Mucosa of rectum (tissue), 2 donors: ENCODE data around the gene COTL1.
A peak's percentile ranks its signal among the peaks of the same experiment; 100 is the strongest.

Source experiments
- H3K27ac ChIP-seq, 2 donors: one replicate each; pipeline ENCODE4 v1.7.0; 2013; ENCODE audit warnings: inconsistent platforms in 2 of 2, low read depth in 2 of 2, low read length in 2 of 2
- H3K27me3 ChIP-seq, 2 donors: one replicate each; pipeline ENCODE4 v1.7.0; 2013; ENCODE audit warnings: low read length in 2 of 2; ENCODE audit not compliant: control insufficient read depth in 2 of 2, insufficient read depth in 2 of 2
- H3K36me3 ChIP-seq, 2 donors: one replicate each; pipeline ENCODE4 v1.7.0; 2013; ENCODE audit warnings: low read length in 2 of 2; ENCODE audit not compliant: control insufficient read depth in 2 of 2, insufficient read depth in 2 of 2
- H3K4me1 ChIP-seq, 2 donors: one replicate each; pipeline ENCODE4 v1.7.0; 2013; ENCODE audit warnings: low read length in 2 of 2, mild to moderate bottlenecking in 1 of 2; ENCODE audit not compliant: control insufficient read depth in 2 of 2, insufficient read depth in 2 of 2
- H3K4me3 ChIP-seq, 2 donors: one replicate each; pipeline ENCODE4 v1.7.0; 2013; ENCODE audit warnings: low read length in 2 of 2
- H3K9ac ChIP-seq, 2 donors: one replicate each; pipeline ENCODE4 v1.7.0; 2013; ENCODE audit warnings: low read length in 2 of 2, low read depth in 1 of 2, mild to moderate bottlenecking in 1 of 2
- H3K9me3 ChIP-seq, 2 donors: one replicate each; pipeline ENCODE4 v1.7.0; 2013; ENCODE audit warnings: low read length in 2 of 2; ENCODE audit not compliant: control insufficient read depth in 2 of 2
- donor health status: healthy.
- donor health status: Normal muscosa, but diverticular disease.

The COTL1 gene

DNA sequence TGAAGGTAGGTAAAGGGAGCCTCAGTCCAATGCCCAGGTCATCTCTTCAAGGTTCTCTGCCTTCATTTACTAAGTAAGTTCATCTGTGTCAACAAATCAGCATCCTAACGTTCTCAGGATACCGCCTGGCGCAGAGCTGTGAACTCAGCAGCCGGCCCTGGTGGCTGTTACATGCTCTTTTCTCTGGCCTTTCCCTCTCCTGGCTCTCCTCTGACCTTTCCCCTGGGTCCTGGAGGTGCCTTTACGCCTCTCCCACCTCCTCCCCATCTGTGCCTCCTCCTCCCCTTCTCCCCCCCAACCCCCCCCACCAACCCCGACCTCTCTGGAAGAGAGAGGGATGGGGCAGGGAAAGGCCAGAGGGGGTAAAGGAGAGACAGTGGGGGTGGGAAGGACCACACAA lies 19.5 kb downstream of the COTL1 start:
- Histone ChIP-seq H3K27me3 (no peaks in the 10 kb centered on the region), H3K4me1 (peaks cover 30 to 34% of the 10 kb centered on the region in 2 donors), H3K4me3 (no peak overlapping the region), H3K9ac (peak overlapping the region in 1 of 2 donors; percentile 24), H3K36me3 (peaks cover 0 to 2% of the 10 kb centered on the region in 2 donors), H3K9me3 (no peaks in the 10 kb centered on the region), H3K27ac (peak overlapping the region in 1 of 2 donors; percentile 68)

DNA sequence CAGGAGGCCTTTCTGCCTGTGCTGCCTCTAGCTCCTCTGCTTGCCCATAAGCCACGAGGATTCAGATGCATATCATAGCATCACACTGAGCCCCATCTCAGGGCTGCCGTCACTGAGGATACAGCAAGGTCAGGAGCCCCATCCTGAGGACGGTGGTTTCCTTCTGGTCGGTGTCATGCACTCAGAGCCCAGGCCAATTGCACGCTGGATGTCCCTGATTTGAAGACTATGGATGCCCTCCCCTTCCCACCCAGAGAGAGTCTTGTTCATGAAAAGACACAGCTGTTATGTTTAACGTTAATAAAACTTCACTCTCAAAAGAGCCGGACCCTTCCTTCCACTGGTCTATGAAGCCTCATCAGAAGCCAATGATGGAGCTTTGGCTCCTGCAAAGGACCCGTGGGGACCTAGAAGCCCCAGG lies 19.9 kb downstream of the COTL1 start:
- Histone ChIP-seq H3K27ac (peak overlapping the region; percentile 25 to 68), H3K4me3 (peak overlapping the region in 1 of 2 donors; percentile 41), H3K4me1 (peaks cover 30 to 32% of the 10 kb centered on the region in 2 donors), H3K9me3 (no peaks in the 10 kb centered on the region), H3K9ac (peak overlapping the region in 1 of 2 donors; percentile 24), H3K27me3 (no peaks in the 10 kb centered on the region), H3K36me3 (peaks cover 0 to 2% of the 10 kb centered on the region in 2 donors)

DNA sequence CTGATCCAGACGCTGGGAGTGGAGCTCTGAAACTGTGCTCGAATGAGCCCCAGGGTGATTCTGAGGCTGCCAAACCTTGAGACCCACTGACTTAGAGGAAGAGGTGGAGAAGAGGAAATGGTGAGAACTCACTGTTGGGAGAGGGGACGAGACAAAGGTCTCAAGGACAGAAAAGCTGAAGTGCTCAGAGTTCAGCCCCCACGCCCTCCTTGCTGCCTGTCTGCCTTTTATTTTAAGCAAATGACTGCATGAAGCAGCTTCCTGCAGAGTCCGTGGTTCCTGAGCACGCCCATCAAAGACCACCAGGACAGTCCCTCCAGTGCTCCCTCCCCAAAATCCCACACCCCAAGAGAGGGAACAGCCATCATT lies 20.4 kb downstream of the COTL1 start:
- Histone ChIP-seq H3K9me3 (no peaks in the 10 kb centered on the region), H3K4me3 (peak overlapping the region in 1 of 2 donors; percentile 41), H3K4me1 (peaks cover 30% of the 10 kb centered on the region in 2 donors), H3K27ac (peak overlapping the region; percentile 25 to 68), H3K27me3 (no peaks in the 10 kb centered on the region), H3K36me3 (peaks cover 0 to 2% of the 10 kb centered on the region in 2 donors), H3K9ac (peak overlapping the region in 1 of 2 donors; percentile 56)

DNA sequence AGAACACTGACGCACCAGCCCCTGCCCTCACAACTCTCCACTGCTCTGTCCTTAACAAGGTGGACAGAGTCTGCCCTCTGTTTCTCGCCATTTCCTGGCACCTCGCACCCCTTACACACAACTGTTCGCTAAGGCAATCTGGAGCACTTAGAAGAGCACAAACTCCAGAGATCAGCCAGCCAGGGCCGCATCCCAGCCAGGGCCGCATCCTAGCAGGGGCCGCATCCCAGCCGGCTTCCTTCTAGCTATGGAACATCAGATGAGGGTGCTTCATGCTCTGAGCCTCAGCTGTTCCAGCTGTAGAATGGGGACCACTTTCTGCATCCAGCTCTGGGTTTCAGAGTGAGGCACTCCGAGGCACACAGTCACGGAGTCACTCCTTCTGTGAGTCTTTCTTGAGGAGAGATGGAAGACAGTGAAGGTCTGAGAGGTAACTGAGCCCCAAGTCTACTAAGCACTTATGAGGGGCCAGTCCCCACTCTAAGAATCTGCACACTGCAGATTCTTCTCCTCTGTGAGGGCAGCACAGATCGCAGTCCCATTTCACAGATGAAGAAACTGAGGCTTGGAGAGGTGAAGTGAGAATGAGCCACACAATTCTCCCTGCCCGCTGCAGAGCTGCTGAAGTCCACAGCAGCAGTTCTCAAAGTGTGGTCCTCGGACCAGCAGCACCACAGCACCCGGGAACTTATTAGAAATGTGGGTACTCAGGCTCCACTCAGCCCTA lies 20.9 kb downstream of the COTL1 start:
- H3K4me3 ChIP-seq = no peak overlapping the region
- no peaks in the 10 kb centered on the region for H3K9me3 ChIP-seq
- H3K4me1 ChIP-seq = peaks cover 30% of the 10 kb centered on the region in 2 donors
- peak overlapping the region in 1 of 2 donors; percentile 56 for H3K9ac ChIP-seq
- H3K27me3 ChIP-seq = no peaks in the 10 kb centered on the region
- peak overlapping the region; percentile 18 to 68 for H3K27ac ChIP-seq
- peaks cover 0 to 2% of the 10 kb centered on the region in 2 donors for H3K36me3 ChIP-seq

DNA sequence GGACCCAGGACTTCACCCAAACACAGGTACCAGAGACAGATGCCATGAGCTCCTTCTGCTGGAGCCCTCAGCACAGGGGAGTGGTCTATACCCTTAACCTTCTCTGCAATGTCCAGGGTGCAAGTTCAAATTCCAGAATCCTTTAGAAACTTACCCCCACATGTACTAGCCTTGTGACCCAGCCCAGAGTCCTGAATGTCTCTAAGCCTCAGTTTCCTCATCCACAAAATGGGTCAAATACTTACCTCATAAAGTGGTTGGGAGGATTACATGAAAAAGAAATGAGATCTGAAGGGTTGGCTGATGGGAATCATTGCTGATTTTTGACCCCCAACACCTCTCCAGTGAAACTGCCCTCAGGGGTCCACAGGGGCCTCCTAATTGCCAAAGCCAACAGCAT lies 21.7 kb downstream of the COTL1 start:
- no peaks in the 10 kb centered on the region for H3K9me3 ChIP-seq
- peak overlapping the region in 1 of 2 donors; percentile 41 for H3K9ac ChIP-seq
- H3K4me1 ChIP-seq = peaks cover 30% of the 10 kb centered on the region in 2 donors
- peak overlapping the region in 1 of 2 donors; percentile 68 for H3K27ac ChIP-seq
- peaks cover 0 to 2% of the 10 kb centered on the region in 2 donors for H3K36me3 ChIP-seq
- H3K4me3 ChIP-seq = no peak overlapping the region
- no peaks in the 10 kb centered on the region for H3K27me3 ChIP-seq

DNA sequence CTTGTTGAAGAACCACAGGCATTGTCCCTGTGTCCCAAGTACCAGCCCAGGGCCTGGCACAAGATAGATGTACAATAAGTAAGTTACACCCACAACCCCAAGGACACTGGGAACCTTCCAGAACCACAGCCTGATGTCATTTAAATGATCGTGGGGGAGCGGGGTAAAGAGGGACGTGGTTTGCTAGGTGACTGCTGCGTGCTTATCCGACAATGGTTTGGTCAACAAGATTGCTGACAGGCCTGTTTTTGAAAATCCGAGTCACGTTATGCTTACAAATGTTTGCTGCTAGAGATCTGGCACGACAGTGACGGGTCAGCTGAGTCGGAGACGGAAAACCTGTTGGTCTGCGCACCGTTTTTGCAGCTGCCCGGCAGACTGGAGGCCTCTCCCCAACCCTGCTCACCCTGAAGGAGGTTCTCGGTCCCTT lies 22.8 kb downstream of the COTL1 start:
- Histone ChIP-seq H3K27me3 (no peaks in the 10 kb centered on the region), H3K9ac (peak overlapping the region; percentile 34 to 56), H3K4me3 (peak overlapping the region in 1 of 2 donors; percentile 71), H3K27ac (peak overlapping the region; percentile 82 to 86), H3K4me1 (peaks cover 30 to 34% of the 10 kb centered on the region in 2 donors), H3K9me3 (no peaks in the 10 kb centered on the region), H3K36me3 (peaks cover under 1 to 2% of the 10 kb centered on the region in 2 donors)

DNA sequence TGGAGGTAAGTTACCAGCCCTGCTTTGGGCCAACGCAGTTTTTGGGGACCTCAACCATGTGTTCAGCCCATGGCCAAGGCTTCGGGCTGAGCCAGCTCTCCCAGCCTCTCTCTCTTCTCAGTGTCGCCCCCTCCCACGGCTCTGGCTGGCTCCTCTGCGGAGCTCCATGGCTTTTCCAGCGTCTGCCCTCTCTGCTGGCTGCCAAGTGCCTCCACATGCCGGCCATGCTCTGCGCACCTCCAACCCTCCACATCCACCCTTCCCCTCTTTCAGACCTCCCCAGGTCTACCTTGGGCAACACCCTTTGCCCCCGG lies 23.2 kb downstream of the COTL1 start:
- H3K36me3 ChIP-seq = peaks cover 4 to 5% of the 10 kb centered on the region in 2 donors
- H3K27me3 ChIP-seq = no peaks in the 10 kb centered on the region
- H3K4me1 ChIP-seq = peaks cover 28 to 34% of the 10 kb centered on the region in 2 donors
- H3K27ac ChIP-seq = peak overlapping the region; percentile 82 to 86
- H3K4me3 ChIP-seq = peak overlapping the region; percentile 13 to 71
- no peaks in the 10 kb centered on the region for H3K9me3 ChIP-seq
- H3K9ac ChIP-seq = peak overlapping the region; percentile 56

DNA sequence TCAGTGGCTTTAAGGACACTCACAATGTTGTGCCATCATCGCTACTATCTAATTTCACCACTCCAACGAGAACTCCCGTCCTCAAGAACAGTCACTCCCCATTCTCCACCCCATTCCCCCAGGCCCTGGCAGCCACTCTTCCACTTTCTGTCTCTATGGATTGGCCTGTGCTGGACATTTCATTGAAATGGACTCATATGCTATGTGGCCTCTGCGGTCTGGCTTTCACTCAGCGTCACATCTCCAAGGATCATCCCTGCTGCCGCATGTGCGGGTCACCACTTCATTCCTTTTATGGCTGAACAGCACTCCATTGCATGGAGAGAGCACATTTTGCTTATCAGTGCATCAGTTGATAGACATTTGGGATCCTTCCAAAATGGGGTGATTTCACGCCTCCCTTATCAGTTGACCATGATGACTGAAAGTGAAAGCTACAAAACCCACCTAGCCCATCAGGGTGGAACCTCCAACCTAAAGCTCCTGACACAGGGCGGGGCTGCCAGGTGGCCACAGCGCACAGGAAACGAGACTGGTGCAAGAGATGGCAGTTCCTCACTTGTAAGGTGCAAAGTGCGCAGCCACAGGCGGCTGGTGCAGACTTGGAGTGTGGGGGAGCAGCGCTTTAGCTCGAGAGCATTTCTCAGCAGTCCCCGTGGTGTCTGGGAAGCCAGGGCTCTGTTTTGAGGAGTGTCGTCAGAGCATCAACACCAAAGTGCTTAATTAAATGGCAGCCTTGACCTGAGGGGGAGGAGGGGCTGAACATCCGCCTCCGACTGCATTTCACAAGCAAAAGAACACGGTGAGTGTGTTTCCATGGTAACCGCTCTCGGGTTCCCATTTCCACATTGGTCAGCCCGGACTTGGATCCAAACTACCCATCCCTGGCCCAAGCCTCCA lies 23.8 kb downstream of the COTL1 start:
- peak overlapping the region; percentile 82 to 86 for H3K27ac ChIP-seq
- no peaks in the 10 kb centered on the region for H3K27me3 ChIP-seq
- peak overlapping the region; percentile 56 for H3K9ac ChIP-seq
- no peaks in the 10 kb centered on the region for H3K9me3 ChIP-seq
- H3K36me3 ChIP-seq = peaks cover 6 to 11% of the 10 kb centered on the region in 2 donors
- H3K4me1 ChIP-seq = peaks cover 22 to 28% of the 10 kb centered on the region in 2 donors
- peak overlapping the region; percentile 13 to 71 for H3K4me3 ChIP-seq

DNA sequence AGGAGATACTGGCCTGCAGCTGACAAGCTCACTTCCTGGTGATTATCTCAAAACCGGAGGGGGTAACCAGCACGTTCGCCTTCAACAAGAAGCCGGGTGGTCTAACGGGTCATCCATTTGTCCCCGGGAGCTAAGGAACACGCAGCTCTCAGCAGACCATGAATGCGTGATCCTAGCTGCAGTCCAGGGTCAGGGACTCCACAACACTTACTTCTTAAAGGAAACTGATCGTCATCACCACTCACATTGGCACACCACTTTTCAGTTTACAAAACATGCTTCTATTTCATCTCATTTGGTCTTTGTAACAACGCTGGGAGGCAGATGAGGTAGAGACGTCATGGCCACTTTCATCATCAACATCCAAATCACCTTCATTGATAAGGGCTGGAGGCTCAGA lies 25.2 kb downstream of the COTL1 start:
- peaks cover 6 to 12% of the 10 kb centered on the region in 2 donors for H3K36me3 ChIP-seq
- no peak overlapping the region for H3K4me3 ChIP-seq
- H3K27ac ChIP-seq = no peak overlapping the region
- no peaks in the 10 kb centered on the region for H3K9me3 ChIP-seq
- no peak overlapping the region for H3K9ac ChIP-seq
- peaks cover 19 to 20% of the 10 kb centered on the region in 2 donors for H3K4me1 ChIP-seq
- no peaks in the 10 kb centered on the region for H3K27me3 ChIP-seq
